Upper lobe of left lung (tissue), 6 donors: ENCODE results near the gene SGIP1. TPM values are rescaled to one million over a fixed set of nuclear protein-coding genes. Genes with fewer than 3 reads are reported as not detected.

Experiments
- ATAC-seq, 2 donors: fragments of 200-7000 bp; cut with Tn5 transposase; one replicate each; pipeline ENCODE4 v1.9.1; 2022; ENCODE audit warnings: mild to moderate bottlenecking in 2 of 2, moderate library complexity in 2 of 2; ENCODE audit not compliant: low FRiP score in 2 of 2
- DNase-seq, 2 donors: peaks; one replicate each; pipeline ENCODE4 v3.0.0-alpha.2; 2019 to 2020
- H3K27ac ChIP-seq, 4 donors: fragments of 200-600 bp; sonication (generic); one replicate each; pipeline ENCODE4 v1.5.1; 2016 to 2019
- H3K27me3 ChIP-seq, 4 donors: fragments of 200-600 bp; sonication (generic); one replicate each; pipeline ENCODE4 v1.5.1; 2017 to 2019
- H3K36me3 ChIP-seq, 4 donors: fragments of 200-600 bp; sonication (generic); one replicate each; pipeline ENCODE4 v1.5.1; 2016 to 2019
- H3K4me1 ChIP-seq, 4 donors: fragments of 200-600 bp; sonication (generic); one replicate each; pipeline ENCODE4 v1.5.1; 2018 to 2019
- H3K4me3 ChIP-seq, 4 donors: fragments of 200-600 bp; sonication (generic); one replicate each; pipeline ENCODE4 v1.5.1; 2017 to 2019; ENCODE audit warnings: mild to moderate bottlenecking in 2 of 4, moderate library complexity in 1 of 4
- H3K9me3 ChIP-seq, 4 donors: fragments of 200-600 bp; sonication (generic); one replicate each; pipeline ENCODE4 v1.5.1; 2018 to 2019
- EP300 ChIP-seq, 4 donors: sonication (generic); formaldehyde crosslinking; IDR thresholded peaks; one replicate each; pipeline ENCODE4 v1.5.1; 2017; ENCODE audit warnings: antibody characterized with exemption in 4 of 4, control low read depth in 2 of 4
- POLR2A ChIP-seq, 4 donors: fragments of 450-650 bp; IDR thresholded peaks; one replicate each; pipeline ENCODE4 v1.5.1; 2016 to 2017; ENCODE audit warnings: antibody characterized with exemption in 4 of 4, mild to moderate bottlenecking in 2 of 4
- POLR2AphosphoS5 ChIP-seq, 2 donors: sonication (generic); formaldehyde crosslinking; IDR thresholded peaks; one replicate each; pipeline ENCODE4 v1.5.1; 2017; ENCODE audit warnings: antibody characterized with exemption in 2 of 2
- WGBS, 2 donors: methylation state at CpG; one replicate each; pipeline ENCODE4 v1.1.5; 2017 to 2018; 5-methylcytosine and 5-hydroxymethylcytosine counted together
- total RNA-seq, 6 donors: library from RNA; depleted of rRNA in 4 of 6; stranded (reverse); fragments of >200 nt in 4 of 6; gene quantifications; one replicate each; pipeline versions ENCODE4 v1.1.0 to v1.2.1, GENCODE V29; 2016 to 2021
- TF ChIP-seq, protein P1 (sequence below), 6 experiments: fragments of 450-650 bp in 4 of 6; fragments of 200-600 bp in 2 of 6; sonication (generic) in 2 of 6; IDR thresholded peaks; one replicate each; pipeline ENCODE4 v1.5.1; 2016 to 2019; ENCODE audit warnings: antibody characterized with exemption in 6 of 6
- donor health status: DM: no; HTN: no; CAD: no; lungs with moderate emphysema.
- donor health status: DM: no; HTN: yes; CAD: no; lungs with severe emphysema.

Gene SGIP1
- total RNA-seq, 6 donors from 2014 or later = 5.8 to 29.3 (median 10.0) TPM

DNA sequence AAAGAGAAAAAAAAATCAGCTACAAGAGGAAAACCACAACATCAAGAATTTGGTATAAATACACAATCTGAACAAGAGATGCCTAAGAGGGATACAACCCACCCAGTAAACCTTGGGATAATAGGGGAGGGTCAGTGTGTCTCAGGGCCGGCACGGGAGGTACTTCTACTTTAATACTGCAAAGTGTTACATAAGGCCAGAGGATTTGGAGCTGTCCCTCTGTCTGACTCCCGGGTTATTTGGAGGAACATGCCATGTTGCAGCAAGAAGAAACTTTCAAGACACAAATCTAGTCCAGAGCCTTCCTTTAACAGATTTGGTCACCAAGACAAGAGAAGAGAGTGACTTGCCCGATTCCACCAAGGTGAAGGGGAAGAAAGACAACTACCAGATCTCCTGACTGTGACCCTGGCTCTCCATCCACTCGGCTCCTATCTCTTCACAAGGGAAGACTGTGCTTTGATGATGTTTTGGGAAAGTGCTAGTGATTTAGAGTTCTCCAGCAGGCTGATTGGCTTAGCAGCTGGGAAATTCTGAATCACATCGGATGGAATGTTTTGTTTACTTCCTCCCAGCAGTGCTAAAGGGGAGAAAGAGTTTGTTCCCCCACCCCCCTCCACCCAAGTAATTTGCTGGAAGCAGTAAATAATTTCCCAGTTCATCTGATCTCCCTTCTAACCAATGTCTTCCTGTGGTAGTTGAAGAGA is 29.3 kb downstream of the SGIP1 start:
- no peaks in the 10 kb centered on the region for H3K27me3 ChIP-seq
- WGBS, 2 donors = 44 to 57% methylated on average over 6 of the region's 6 CpGs
- TF ChIP-seq, protein P1, sequence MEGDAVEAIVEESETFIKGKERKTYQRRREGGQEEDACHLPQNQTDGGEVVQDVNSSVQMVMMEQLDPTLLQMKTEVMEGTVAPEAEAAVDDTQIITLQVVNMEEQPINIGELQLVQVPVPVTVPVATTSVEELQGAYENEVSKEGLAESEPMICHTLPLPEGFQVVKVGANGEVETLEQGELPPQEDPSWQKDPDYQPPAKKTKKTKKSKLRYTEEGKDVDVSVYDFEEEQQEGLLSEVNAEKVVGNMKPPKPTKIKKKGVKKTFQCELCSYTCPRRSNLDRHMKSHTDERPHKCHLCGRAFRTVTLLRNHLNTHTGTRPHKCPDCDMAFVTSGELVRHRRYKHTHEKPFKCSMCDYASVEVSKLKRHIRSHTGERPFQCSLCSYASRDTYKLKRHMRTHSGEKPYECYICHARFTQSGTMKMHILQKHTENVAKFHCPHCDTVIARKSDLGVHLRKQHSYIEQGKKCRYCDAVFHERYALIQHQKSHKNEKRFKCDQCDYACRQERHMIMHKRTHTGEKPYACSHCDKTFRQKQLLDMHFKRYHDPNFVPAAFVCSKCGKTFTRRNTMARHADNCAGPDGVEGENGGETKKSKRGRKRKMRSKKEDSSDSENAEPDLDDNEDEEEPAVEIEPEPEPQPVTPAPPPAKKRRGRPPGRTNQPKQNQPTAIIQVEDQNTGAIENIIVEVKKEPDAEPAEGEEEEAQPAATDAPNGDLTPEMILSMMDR (IDR thresholded peaks at IDR 0.05) = no peak
- TF ChIP-seq EP300 (IDR thresholded peaks at IDR 0.05) (no peak), POLR2A (IDR thresholded peaks at IDR 0.05) (no peak), POLR2AphosphoS5 (IDR thresholded peaks at IDR 0.05) (peak in 1 of 2 donors; percentile 26)
- H3K27ac ChIP-seq = peak overlapping the region; percentile 9 to 71 (median 60)
- H3K9me3 ChIP-seq = no peaks in the 10 kb centered on the region
- no peaks in the 10 kb centered on the region for H3K36me3 ChIP-seq
- ATAC-seq (peak; percentile 60 to 67), DNase-seq (no peak)
- H3K4me3 ChIP-seq = no peak overlapping the region
- peaks cover 0 to 11% (median 3%) of the 10 kb centered on the region in 4 donors for H3K4me1 ChIP-seq

DNA sequence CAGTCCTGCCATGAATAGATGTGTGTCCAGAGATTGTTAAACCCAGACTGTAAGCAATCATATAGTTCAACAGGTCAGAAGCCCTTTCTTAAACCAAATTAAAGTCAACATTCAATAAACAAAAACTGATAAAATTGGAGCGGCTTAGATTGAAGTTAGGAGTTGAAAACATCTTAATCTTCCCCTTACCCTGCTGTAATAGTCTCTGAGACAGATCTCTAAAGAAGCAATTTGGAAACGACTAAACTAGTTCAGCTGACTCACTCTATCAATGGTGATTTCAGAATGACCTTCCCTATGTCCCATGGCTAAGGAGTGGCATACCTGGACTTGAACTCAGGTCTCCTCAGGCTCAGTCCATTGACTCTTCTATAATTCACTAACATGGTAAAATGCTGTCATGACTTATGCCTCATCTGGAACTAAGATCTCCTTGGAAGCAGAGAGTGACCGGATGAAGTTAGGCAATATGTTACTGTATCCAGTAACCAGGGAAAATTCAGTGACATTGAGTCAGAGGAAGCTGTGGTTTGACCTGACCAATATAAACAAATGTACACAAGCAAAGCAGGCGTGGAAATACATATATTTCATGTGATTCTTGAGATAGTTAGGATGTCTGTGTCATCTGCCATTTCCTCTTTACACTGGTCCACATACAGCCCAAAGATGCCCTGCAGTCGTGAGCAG is 30.1 kb downstream of the SGIP1 start:
- H3K27me3 ChIP-seq = no peaks in the 10 kb centered on the region
- no peaks in the 10 kb centered on the region for H3K36me3 ChIP-seq
- H3K4me3 ChIP-seq = no peak overlapping the region
- H3K4me1 ChIP-seq = peaks cover 0 to 11% (median 3%) of the 10 kb centered on the region in 4 donors
- no peak for DNase-seq
- peak in 1 of 2 donors; percentile 61 for ATAC-seq
- no peaks in the 10 kb centered on the region for H3K9me3 ChIP-seq
- peak overlapping the region; percentile 9 to 71 (median 60) for H3K27ac ChIP-seq
- TF ChIP-seq EP300 (IDR thresholded peaks at IDR 0.05) (peak in 1 of 4 donors; percentile 77), POLR2AphosphoS5 (IDR thresholded peaks at IDR 0.05) (peak in 1 of 2 donors; percentile 68), POLR2A (IDR thresholded peaks at IDR 0.05) (no peak)
- TF ChIP-seq, protein P1 (IDR thresholded peaks at IDR 0.05) = no peak
- WGBS, 2 donors = 49 to 55% methylated on average over 5 of the region's 5 CpGs

DNA sequence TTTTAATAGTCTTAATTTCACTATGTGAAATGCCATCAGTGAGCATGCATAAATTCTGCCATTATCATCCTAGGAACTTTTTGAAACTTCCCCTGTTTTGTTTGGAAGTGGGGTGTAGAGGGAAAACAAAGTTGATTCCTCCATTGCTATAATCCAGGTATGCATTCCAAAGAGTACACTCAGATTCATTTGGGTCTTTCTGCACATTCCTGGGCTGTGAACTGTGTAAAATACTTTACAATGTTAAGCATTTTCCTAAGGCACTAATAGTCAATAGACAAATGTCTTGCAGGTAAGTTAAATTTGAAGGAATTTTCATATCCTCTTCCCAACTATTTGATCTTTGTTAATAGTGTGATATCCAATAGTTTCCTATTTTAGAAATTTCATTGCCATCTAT is 36.2 kb downstream of the SGIP1 start:
- Histone ChIP-seq H3K4me3 (no peak overlapping the region), H3K4me1 (no peaks in the 10 kb centered on the region), H3K36me3 (no peaks in the 10 kb centered on the region), H3K27ac (no peak overlapping the region), H3K27me3 (no peaks in the 10 kb centered on the region), H3K9me3 (no peaks in the 10 kb centered on the region)
- TF ChIP-seq EP300 (IDR thresholded peaks at IDR 0.05) (no peak), POLR2AphosphoS5 (IDR thresholded peaks at IDR 0.05) (no peak), POLR2A (IDR thresholded peaks at IDR 0.05) (no peak)
- TF ChIP-seq, protein P1 (IDR thresholded peaks at IDR 0.05) = no peak
- ATAC-seq (no peak), DNase-seq (no peak)

DNA sequence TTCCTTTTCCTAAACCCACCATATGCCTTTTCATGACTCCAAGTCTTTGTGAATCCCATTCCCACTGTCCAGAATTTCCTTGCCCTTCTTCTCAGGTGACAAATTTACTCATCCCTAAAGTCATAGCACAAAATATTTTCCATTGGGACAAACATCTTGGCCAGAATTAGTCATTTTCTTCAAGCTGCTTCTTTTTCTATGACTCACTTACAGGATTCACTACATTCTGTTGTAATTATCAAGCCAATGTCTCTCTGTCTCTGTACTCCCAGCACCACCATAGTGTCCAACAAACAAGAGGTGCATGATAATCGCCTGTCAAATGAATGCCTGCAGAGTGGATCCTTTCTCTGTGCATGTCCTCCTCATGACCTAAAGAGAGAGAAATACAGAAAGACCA is 37.8 kb downstream of the SGIP1 start:
- no peak for TF ChIP-seq POLR2A (IDR thresholded peaks at IDR 0.05)
- TF ChIP-seq, protein P1 (IDR thresholded peaks at IDR 0.05) = no peak
- TF ChIP-seq EP300 (IDR thresholded peaks at IDR 0.05) = no peak
- no peak for TF ChIP-seq POLR2AphosphoS5 (IDR thresholded peaks at IDR 0.05)
- Histone ChIP-seq H3K9me3 (no peaks in the 10 kb centered on the region), H3K4me3 (no peak overlapping the region), H3K36me3 (no peaks in the 10 kb centered on the region), H3K27ac (no peak overlapping the region), H3K4me1 (peaks cover 0 to 3% (median 0%) of the 10 kb centered on the region in 4 donors), H3K27me3 (no peaks in the 10 kb centered on the region)
- whole genome bisulfite sequencing, 2 donors = 92 to 94% methylated on average over 1 of the region's 1 CpG
- no peak for DNase-seq
- no peak for ATAC-seq
